H9 (cell line): ENCODE data around the gene ZNF488. TPM values are rescaled to one million over a fixed set of nuclear protein-coding genes. Genes with fewer than 3 reads are reported as not detected.

ENCODE experiments used
- DNase-seq: peaks from one replicate; pipeline ENCODE4 v3.0.0-alpha.2; 2017
- H2AFZ ChIP-seq: one replicate; pipeline ENCODE4 v1.6.1; 2013; ENCODE audit warnings: mild to moderate bottlenecking, low read length, control low read depth, moderate library complexity
- H2AK5ac ChIP-seq: 2 replicates; pipeline ENCODE4 v1.6.1; 2013; ENCODE audit warnings: low read length, control low read depth, mixed read lengths; ENCODE audit not compliant: insufficient read length
- H2BK120ac ChIP-seq: one replicate; pipeline ENCODE4 v1.6.1; 2013; ENCODE audit warnings: low read depth, mild to moderate bottlenecking, low read length, control low read depth, inconsistent platforms; ENCODE audit not compliant: poor library complexity, severe bottlenecking
- H2BK12ac ChIP-seq: 2 replicates; pipeline ENCODE4 v1.6.1; 2013; ENCODE audit warnings: low read length, control low read depth, mixed read lengths, low read depth; ENCODE audit not compliant: insufficient read length
- H2BK15ac ChIP-seq: 2 replicates; pipeline ENCODE4 v1.6.1; 2013; ENCODE audit warnings: low read depth, low read length, control low read depth
- H2BK20ac ChIP-seq: one replicate; pipeline ENCODE4 v1.6.1; 2013; ENCODE audit warnings: low read depth, mild to moderate bottlenecking, low read length, control low read depth, inconsistent platforms; ENCODE audit not compliant: poor library complexity, severe bottlenecking
- H2BK5ac ChIP-seq: 2 replicates; pipeline ENCODE4 v1.6.1; 2013; ENCODE audit warnings: low read length, control low read depth, mixed read lengths; ENCODE audit not compliant: insufficient read length
- H3K14ac ChIP-seq: 2 replicates; pipeline ENCODE4 v1.6.1; 2013; ENCODE audit warnings: low read length, control low read depth; ENCODE audit not compliant: insufficient read depth
- H3K18ac ChIP-seq: 2 replicates; pipeline ENCODE4 v1.6.1; 2013; ENCODE audit warnings: low read depth, mild to moderate bottlenecking, mixed read lengths, low read length, control low read depth; ENCODE audit not compliant: insufficient read length
- H3K23ac ChIP-seq: 2 replicates; pipeline ENCODE4 v1.6.1; 2013; ENCODE audit warnings: low read length, control low read depth, mixed read lengths, low read depth; ENCODE audit not compliant: insufficient read length
- H3K23me2 ChIP-seq: 2 replicates; pipeline ENCODE4 v1.6.1; 2013; ENCODE audit warnings: low read depth, mild to moderate bottlenecking, mixed read lengths, low read length, control low read depth; ENCODE audit not compliant: insufficient read length, poor library complexity, severe bottlenecking
- H3K27ac ChIP-seq: 2 replicates; pipeline ENCODE4 v1.5.1; 2013; ENCODE audit warnings: low read length, control low read depth, mixed read lengths, low read depth; ENCODE audit not compliant: insufficient read length
- H3K27me3 ChIP-seq: 2 replicates; pipeline ENCODE4 v1.6.1; 2013; ENCODE audit warnings: low read length, control low read depth, inconsistent platforms; ENCODE audit not compliant: insufficient read depth
- H3K4ac ChIP-seq: 2 replicates; pipeline ENCODE4 v1.6.1; 2013; ENCODE audit warnings: low read depth, mild to moderate bottlenecking, control low read depth, inconsistent platforms, low read length, moderate library complexity
- H3K4me1 ChIP-seq: 2 replicates; pipeline ENCODE4 v1.6.1; 2013; ENCODE audit warnings: low read length, control low read depth, inconsistent platforms; ENCODE audit not compliant: insufficient read depth
- H3K4me2 ChIP-seq: 2 replicates; pipeline ENCODE4 v1.6.1; 2013; ENCODE audit warnings: low read length, control low read depth, mixed read lengths; ENCODE audit not compliant: insufficient read length, insufficient read depth
- H3K56ac ChIP-seq: 2 replicates; pipeline ENCODE4 v1.6.1; 2013; ENCODE audit warnings: low read depth, mild to moderate bottlenecking, mixed read lengths, low read length, control low read depth; ENCODE audit not compliant: insufficient read length
- H3K79me1 ChIP-seq: 2 replicates; pipeline ENCODE4 v1.6.1; 2013; ENCODE audit warnings: low read depth, mild to moderate bottlenecking, moderate library complexity, low read length, control low read depth, inconsistent platforms; ENCODE audit not compliant: insufficient read depth, poor library complexity, severe bottlenecking
- H3K79me2 ChIP-seq: 2 replicates; pipeline ENCODE4 v1.6.1; 2013; ENCODE audit warnings: low read length, control low read depth, inconsistent platforms; ENCODE audit not compliant: insufficient read depth
- H3K9ac ChIP-seq: 2 replicates; pipeline ENCODE4 v1.6.1; 2013; ENCODE audit warnings: low read length, control low read depth, mixed read lengths; ENCODE audit not compliant: insufficient read length; ENCODE audit errors: extremely low read depth
- H3K9me3 ChIP-seq: one replicate; pipeline ENCODE4 v1.6.1; 2013; ENCODE audit warnings: low read depth, low read length, inconsistent platforms; ENCODE audit not compliant: control insufficient read depth
- H3T11ph ChIP-seq: one replicate; pipeline ENCODE4 v1.6.1; 2013; ENCODE audit warnings: mild to moderate bottlenecking, low read length, control low read depth, inconsistent platforms
- H4K20me1 ChIP-seq: one replicate; pipeline ENCODE4 v1.6.1; 2013; ENCODE audit not compliant: control insufficient read depth, insufficient read length, insufficient read depth
- H4K5ac ChIP-seq: 2 replicates; pipeline ENCODE4 v1.6.1; 2013; ENCODE audit warnings: low read depth, mild to moderate bottlenecking, mixed read lengths, low read length, control low read depth; ENCODE audit not compliant: insufficient read length
- H4K8ac ChIP-seq: replicated peaks from 2 replicates; pipeline ENCODE4 v1.6.1; 2013; ENCODE audit warnings: low read length, control low read depth, mixed read lengths, low read depth; ENCODE audit not compliant: insufficient read length
- H4K91ac ChIP-seq: 2 replicates; pipeline ENCODE4 v1.6.1; 2013; ENCODE audit warnings: low read depth, mild to moderate bottlenecking, moderate library complexity, mixed read lengths, low read length, control low read depth; ENCODE audit not compliant: insufficient read length
- H3K27ac Mint-ChIP-seq, 3 experiments: 2 replicates in 2 of 3; 3 replicates in 1 of 3; pipeline ENCODE4 v1.8.0; 2020 to 2021; ENCODE audit warnings: mixed read lengths in 3 of 3, mild to moderate bottlenecking in 1 of 3, moderate library complexity in 1 of 3
- H3K27me3 Mint-ChIP-seq: 2 replicates; pipeline ENCODE4 v1.8.0; 2021; ENCODE audit warnings: low read depth, mild to moderate bottlenecking, moderate library complexity, mixed read lengths
- H3K36me3 Mint-ChIP-seq, 3 experiments: 2 replicates in 2 of 3; 3 replicates in 1 of 3; pipeline ENCODE4 v1.8.0; 2020 to 2021; ENCODE audit warnings: low read depth in 3 of 3, mixed read lengths in 3 of 3; ENCODE audit not compliant: insufficient read depth in 1 of 3
- H3K4me1 Mint-ChIP-seq, 2 experiments: 2 replicates each; pipeline ENCODE4 v1.8.0; 2020; ENCODE audit warnings: mixed read lengths in 2 of 2
- H3K4me3 Mint-ChIP-seq, 2 experiments: 2 replicates in 1 of 2; 3 replicates in 1 of 2; pipeline ENCODE4 v1.8.0; 2020 to 2021; ENCODE audit warnings: mild to moderate bottlenecking in 2 of 2, mixed read lengths in 2 of 2, moderate library complexity in 1 of 2
- H3K9me3 Mint-ChIP-seq, 2 experiments: 2 replicates in 1 of 2; 3 replicates in 1 of 2; pipeline ENCODE4 v1.8.0; 2020; ENCODE audit warnings: mild to moderate bottlenecking in 2 of 2, mixed read lengths in 2 of 2, moderate library complexity in 1 of 2
- CTCF ChIP-seq: fragments of 200-600 bp; sonication (generic); conservative IDR thresholded peaks from 3 replicates; pipeline ENCODE4 v1.8.0; 2021; ENCODE audit warnings: antibody characterized with exemption, mild to moderate bottlenecking
- WGBS: extraction: QIAGEN DNeasy Blood & Tissue Kit; methylation state at CpG from one replicate; pipeline ENCODE4 v1.1.7; 2013; ENCODE audit warnings: missing lambda C conversion rate, low lambda C conversion rate, mixed read lengths; ENCODE audit not compliant: insufficient read length; ENCODE audit errors: extremely low coverage; 5-methylcytosine and 5-hydroxymethylcytosine counted together
- total RNA-seq: library from RNA; stranded (reverse); gene quantifications from 2 replicates; pipeline ENCODE4 v1.2.1, GENCODE V29; 2021

Gene ZNF488
- total RNA-seq, 1 experiment from 2014 or later, result 2.9 TPM

GRCh38 chr10:47354165-47354564, 29.9 kb downstream of the ZNF488 start:
- H3T11ph ChIP-seq, result no peak overlapping the region

More at GRCh38 chr10:47354165-47354564, 29.9 kb downstream of the ZNF488 start:
- Mint-ChIP-seq H3K9me3 (no peaks in the 10 kb centered on the region), H3K4me3 (no peak overlapping the region), H3K36me3 (no peaks in the 10 kb centered on the region), H3K4me1 (no peaks in the 10 kb centered on the region), H3K27ac (peak overlapping the region in 1 of 3 experiments; percentile 11; a peak in 1 of 7 replicates), H3K27me3 (no peaks in the 10 kb centered on the region; the same call in 1 of the 2 replicates)
- Histone ChIP-seq H4K5ac (no peak overlapping the region), H3K4me2 (no peak overlapping the region), H3K23me2 (no peaks in the 10 kb centered on the region), H4K8ac (no peak overlapping the region), H4K91ac (no peak overlapping the region), H3K4me1 (no peaks in the 10 kb centered on the region), H3K4ac (no peak overlapping the region), H3K27ac (no peak overlapping the region), H2BK120ac (no peak overlapping the region), H3K14ac (no peak overlapping the region), H4K20me1 (no peaks in the 10 kb centered on the region), H2BK15ac (no peak overlapping the region), H3K23ac (no peak overlapping the region), H2AK5ac (no peak overlapping the region), H3K9me3 (no peaks in the 10 kb centered on the region), H3K56ac (no peak overlapping the region), H3K9ac (no peak overlapping the region), H2BK12ac (no peak overlapping the region), H2AFZ (no peak overlapping the region), H3K18ac (no peak overlapping the region), H2BK5ac (no peak overlapping the region), H2BK20ac (no peak overlapping the region), H3K27me3 (no peaks in the 10 kb centered on the region), H3K79me2 (no peaks in the 10 kb centered on the region), H3K79me1 (no peaks in the 10 kb centered on the region)
- WGBS, result no CpG with 5 or more reads among the region's 4 CpGs
- no peak for DNase-seq
- peak; percentile 27; the same call in 2 of the 3 replicates for TF ChIP-seq CTCF
